HG03457 (cell line): ENCODE results near the gene PPIL1.

ENCODE experiments used
- ATAC-seq: cut with Tn5 transposase; IDR thresholded peaks from one replicate; pipeline ENCODE4 v1.9.1; 2021; ENCODE audit warnings: moderate number of reproducible peaks; ENCODE audit not compliant: unreplicated experiment

The PPIL1 gene

GRCh38 chr6:36856277-36856676 lies 18.3 kb downstream of the PPIL1 start:
- ATAC-seq = no peak

GRCh38 chr6:36855750-36856149 lies 18.9 kb downstream of the PPIL1 start:
- ATAC-seq = no peak

GRCh38 chr6:36853325-36853724 lies 21.3 kb downstream of the PPIL1 start:
- no peak for ATAC-seq

GRCh38 chr6:36852481-36853147 lies 22.0 kb downstream of the PPIL1 start:
- ATAC-seq = no peak

- no peak for ATAC-seq
These were observed 23.0 kb downstream of the PPIL1 start for GRCh38 chr6:36851626-36852025.

DNA sequence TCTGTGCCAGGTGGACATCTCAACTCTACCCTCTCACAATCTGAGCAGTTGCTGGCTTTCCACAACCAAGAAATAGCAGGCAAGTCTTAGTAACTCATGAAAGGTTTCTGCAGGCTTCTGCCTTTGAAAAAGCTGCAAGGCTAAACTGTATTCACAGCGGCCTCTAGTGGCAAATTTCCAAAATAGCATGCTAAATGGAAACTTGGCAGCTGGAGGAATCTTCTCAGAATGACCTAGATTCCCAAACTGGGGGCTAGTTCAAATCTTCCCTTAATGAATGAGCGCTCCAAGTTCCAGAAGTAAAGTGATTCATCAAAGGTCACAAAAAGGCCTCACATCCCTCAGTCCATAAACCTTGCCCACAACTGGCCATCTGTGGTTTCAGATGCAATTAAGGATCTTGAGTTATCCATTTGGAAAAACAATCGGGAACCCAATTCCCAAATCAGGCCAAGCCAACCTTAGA lies 23.4 kb downstream of the PPIL1 start:
- ATAC-seq = no peak

- no peak for ATAC-seq
These were observed 24.6 kb downstream of the PPIL1 start for GRCh38 chr6:36850021-36850420.

GRCh38 chr6:36848658-36849441 lies 25.8 kb downstream of the PPIL1 start:
- ATAC-seq = no peak

DNA sequence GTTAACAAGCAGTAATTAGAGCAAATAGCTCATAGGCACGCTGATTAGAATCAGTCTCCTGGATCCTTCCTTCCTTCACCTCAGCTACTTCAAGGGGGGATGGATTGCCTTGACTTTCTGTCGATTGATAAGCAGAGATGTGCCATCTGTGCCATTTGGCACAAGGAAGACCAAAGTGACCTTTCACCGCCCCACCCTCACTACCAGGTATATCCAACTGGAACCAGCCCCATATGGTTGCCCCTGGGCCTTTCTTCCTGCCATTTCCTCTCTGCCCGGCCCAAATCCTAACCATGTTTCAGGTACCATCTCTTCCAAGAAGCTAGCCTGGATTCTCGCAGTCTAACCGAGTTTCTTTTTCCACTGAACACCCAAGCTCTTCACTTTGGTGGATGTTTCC lies 26.6 kb downstream of the PPIL1 start:
- ATAC-seq = no peak

- no peak for ATAC-seq
These were observed 27.5 kb downstream of the PPIL1 start for GRCh38 chr6:36847152-36847551.

DNA sequence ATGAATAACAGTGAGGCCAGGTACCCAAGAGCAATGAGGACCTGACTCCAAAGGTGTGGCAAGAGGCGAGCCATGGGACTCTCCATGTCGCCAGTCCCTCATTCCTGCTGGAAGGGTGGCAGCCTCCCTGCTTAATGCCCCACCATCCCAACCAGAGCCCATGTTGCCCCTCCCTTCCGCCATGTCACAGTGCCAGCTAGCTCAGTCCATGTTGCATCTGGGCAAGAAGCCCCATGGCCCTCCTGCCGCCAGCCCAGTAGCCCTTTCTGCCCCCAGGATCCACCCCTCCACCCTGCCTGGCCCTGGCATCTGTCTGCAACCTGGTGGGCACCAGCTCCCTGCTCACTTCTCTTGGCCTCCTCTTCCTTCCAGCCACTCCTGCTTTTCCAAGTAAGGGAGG lies 29.4 kb downstream of the PPIL1 start:
- no peak for ATAC-seq

- ATAC-seq = no peak
These were observed 30.1 kb downstream of the PPIL1 start for GRCh38 chr6:36844232-36845170.

GRCh38 chr6:36843170-36843569 lies 31.4 kb downstream of the PPIL1 start:
- no peak for ATAC-seq

DNA sequence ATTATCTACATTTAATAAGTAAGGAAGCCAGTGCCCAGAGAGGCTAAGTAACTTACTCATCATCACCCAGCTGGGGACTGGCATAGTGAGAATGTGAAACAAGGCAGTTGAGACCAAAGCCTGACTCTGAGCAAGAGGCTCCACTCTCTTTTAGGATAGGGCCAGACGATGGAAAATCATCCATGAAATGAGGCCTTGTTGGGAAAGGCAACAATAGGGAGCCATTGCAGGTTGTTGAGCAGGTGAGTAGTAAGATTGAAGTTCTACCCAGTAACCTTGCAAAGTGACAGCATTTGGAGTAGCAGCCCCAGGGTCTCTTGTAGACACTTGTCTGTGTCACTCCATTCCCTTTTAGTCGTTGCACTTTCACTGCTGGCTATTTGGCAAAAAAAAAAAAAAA lies 32.8 kb downstream of the PPIL1 start:
- ATAC-seq = no peak

- no peak for ATAC-seq
These were observed 33.9 kb downstream of the PPIL1 start for GRCh38 chr6:36840432-36841403.

DNA sequence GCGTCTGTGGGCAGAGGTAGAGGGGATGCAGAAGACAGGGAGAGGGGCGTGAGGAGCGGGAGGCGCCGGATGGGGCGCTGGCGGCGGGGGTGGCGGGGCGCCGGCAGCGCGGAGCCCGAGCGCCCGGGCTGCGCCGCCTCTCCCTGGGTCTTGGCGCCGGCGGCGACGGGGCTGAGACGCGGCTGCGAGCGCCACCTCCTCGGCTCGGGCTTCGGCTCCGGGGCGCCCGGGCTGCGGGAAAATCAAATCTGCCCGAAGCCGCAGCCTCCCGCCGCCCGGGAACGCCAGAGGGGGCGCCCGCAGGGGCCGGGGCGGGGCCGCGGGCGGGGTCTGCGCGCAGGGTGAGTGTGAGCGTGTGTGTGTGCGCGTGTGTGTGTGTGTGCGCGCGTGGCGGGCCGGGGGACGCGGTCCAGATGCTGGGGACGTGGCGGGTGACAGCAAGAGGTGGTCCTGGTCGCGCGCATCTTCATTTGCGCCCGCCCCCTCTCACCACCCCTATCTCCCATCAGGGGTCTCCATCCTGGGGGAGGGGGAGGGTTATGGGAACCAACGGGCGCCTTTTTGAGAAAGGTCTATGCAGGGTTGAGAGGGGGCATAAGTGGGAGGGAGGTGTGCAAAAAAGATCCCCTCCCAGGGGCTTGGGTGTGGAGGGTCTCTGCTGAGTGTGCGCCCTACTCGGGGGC lies 34.7 kb downstream of the PPIL1 start:
- ATAC-seq = no peak

GRCh38 chr6:36838896-36839748 lies 35.5 kb downstream of the PPIL1 start, which contains the start of gene CPNE5:
CPNE5 (minus strand) TSS chr6:36839444; CDS start chr6:36839377, 67 bp downstream.
- no peak for ATAC-seq

GRCh38 chr6:36837686-36838085 lies 36.9 kb downstream of the PPIL1 start:
- ATAC-seq = no peak

GRCh38 chr6:36837022-36837339 lies 37.6 kb downstream of the PPIL1 start:
- no peak for ATAC-seq
